HepG2 (cell line): ENCODE results near the gene AGT. TPM values are rescaled to one million over a fixed set of nuclear protein-coding genes. Genes with fewer than 3 reads are reported as not detected.

Experiments used
- ATAC-seq: fragments of 200-7000 bp; cut with Tn5 transposase; 3 replicates; pipeline ENCODE4 v1.9.1; 2020; ENCODE audit warnings: mild to moderate bottlenecking, moderate library complexity
- BruUV-seq: library from RNA; stranded (reverse); fragments of 400-500 nt; replicated peaks from 2 replicates; lab custom pipeline; 2021; lab: Mats Ljungman, UMichigan
- CTCF ChIA-PET: fragments of 300-600 bp; formaldehyde crosslinking; extraction: SDS; loops from one replicate; lab custom pipeline; 2021; ENCODE audit warnings: low total read pairs, inconsistent platforms, low intra/inter-chr PET ratio; lab: Yijun Ruan, JAX
- POLR2A ChIA-PET: fragments of 350-600 bp; sonication (Branson Sonifier 250); formaldehyde crosslinking; loops from one replicate; lab custom pipeline; 2020; ENCODE audit warnings: antibody characterized with exemption, inconsistent platforms; lab: Yijun Ruan, JAX
- DNase-seq: peaks from one replicate; pipeline ENCODE4 v3.0.0-alpha.2; 2015; ENCODE audit warnings: low spot score
- FAIRE-seq: peaks from 3 replicates; lab custom pipeline; 2011; peaks lifted over from hg19 to GRCh38; lab: Jason Lieb, UNC
- H2AFZ ChIP-seq: one replicate; pipeline ENCODE4 v1.6.1; 2011; ENCODE audit warnings: low read length, inconsistent platforms
- H3K27ac ChIP-seq: fragments of 300-600 bp; 3 replicates; pipeline ENCODE4 v1.8.0; 2011; ENCODE audit warnings: mixed run types, mild to moderate bottlenecking, mixed read lengths, low read length, inconsistent platforms; ENCODE audit not compliant: insufficient read depth; ENCODE audit errors: extremely low read length
- H3K27me3 ChIP-seq, 2 experiments: fragments of 200-600 bp in 1 of 2; 2 replicates in 1 of 2; 3 replicates in 1 of 2; pipeline versions ENCODE4 v1.6.0 to v1.8.0; 2011; ENCODE audit warnings: low read length in 2 of 2, mild to moderate bottlenecking in 2 of 2, moderate library complexity in 2 of 2, inconsistent platforms in 1 of 2; ENCODE audit not compliant: insufficient read depth in 2 of 2, control insufficient read depth in 1 of 2
- H3K36me3 ChIP-seq, 2 experiments: fragments of 200-600 bp in 1 of 2; replicated peaks in 1 of 2; 2 replicates in 1 of 2; 3 replicates in 1 of 2; pipeline versions ENCODE4 v1.5.1 to v1.8.0; 2011; ENCODE audit warnings: low read length in 2 of 2, inconsistent platforms in 1 of 2; ENCODE audit not compliant: insufficient read depth in 2 of 2, control insufficient read depth in 1 of 2
- H3K4me1 ChIP-seq: 2 replicates; pipeline ENCODE4 v1.5.1; 2012; ENCODE audit warnings: low read length, inconsistent platforms; ENCODE audit not compliant: insufficient read depth
- H3K4me2 ChIP-seq: 2 replicates; pipeline ENCODE4 v1.6.0; 2011; ENCODE audit warnings: low read depth, low read length, inconsistent platforms
- H3K4me3 ChIP-seq, 3 experiments: fragments of 200-600 bp in 1 of 3; sonication (generic), shearing (Covaris generic) in 1 of 3; replicated peaks in 1 of 3; 2 replicates each; pipeline ENCODE4 v1.5.1; 2011 to 2016; ENCODE audit warnings: low read length in 3 of 3, inconsistent platforms in 2 of 3, low read depth in 2 of 3, mild to moderate bottlenecking in 2 of 3, control low read depth in 1 of 3, mixed read lengths in 1 of 3; ENCODE audit not compliant: insufficient read depth in 1 of 3
- H3K79me2 ChIP-seq: one replicate; pipeline ENCODE4 v1.6.1; 2011; ENCODE audit warnings: low read length, inconsistent platforms; ENCODE audit not compliant: insufficient read depth
- H3K9ac ChIP-seq: 2 replicates; pipeline ENCODE4 v1.6.0; 2011; ENCODE audit warnings: mild to moderate bottlenecking, low read depth, low read length, inconsistent platforms; ENCODE audit not compliant: insufficient read depth
- H3K9me3 ChIP-seq: 2 replicates; pipeline ENCODE4 v1.5.1; 2012; ENCODE audit warnings: mild to moderate bottlenecking, low read length
- H4K20me1 ChIP-seq: 2 replicates; pipeline ENCODE4 v1.6.0; 2011; ENCODE audit warnings: inconsistent platforms, mild to moderate bottlenecking, low read length, moderate library complexity; ENCODE audit not compliant: insufficient read depth
- ELF1 ChIP-seq: sonication (generic); formaldehyde crosslinking; IDR thresholded peaks from 2 replicates; pipeline ENCODE4 v1.4.0; 2020; ENCODE audit warnings: missing genetic modification reagents
- FOXA3 ChIP-seq: IDR thresholded peaks from 2 replicates; pipeline ENCODE4 v1.6.1; 2016; ENCODE audit warnings: missing genetic modification reagents, missing compliant biosample characterization
- FOXJ3 ChIP-seq: sonication (generic); formaldehyde crosslinking; IDR thresholded peaks from 2 replicates; pipeline ENCODE4 v1.4.0; 2020; ENCODE audit warnings: missing genetic modification reagents, mild to moderate bottlenecking, borderline replicate concordance
- LRRFIP1 ChIP-seq: sonication (generic); formaldehyde crosslinking; conservative IDR thresholded peaks from 2 replicates; pipeline ENCODE4 v1.4.0; 2020; ENCODE audit warnings: missing genetic modification reagents
- MTA3 ChIP-seq: sonication (generic); formaldehyde crosslinking; IDR thresholded peaks from 2 replicates; pipeline ENCODE4 v1.4.0; 2020; ENCODE audit warnings: missing genetic modification reagents
- SMARCC2 ChIP-seq: fragments of 450-650 bp; IDR thresholded peaks from 2 replicates; pipeline ENCODE4 v1.6.1; 2017; ENCODE audit warnings: antibody characterized with exemption, mild to moderate bottlenecking
- SOX5 ChIP-seq: IDR thresholded peaks from 2 replicates; pipeline ENCODE4 v1.6.1; 2016; ENCODE audit warnings: borderline replicate concordance
- ZNF280D ChIP-seq: sonication (generic); formaldehyde crosslinking; IDR thresholded peaks from 2 replicates; pipeline ENCODE4 v1.5.1; 2020; ENCODE audit warnings: mild to moderate bottlenecking, missing genetic modification reagents
- ZNF775 ChIP-seq: sonication (generic); formaldehyde crosslinking; IDR thresholded peaks from 2 replicates; pipeline ENCODE4 v1.4.0; 2020; ENCODE audit warnings: missing genetic modification reagents, mild to moderate bottlenecking, moderate library complexity, borderline replicate concordance
- ZSCAN21 ChIP-seq: sonication (generic); formaldehyde crosslinking; IDR thresholded peaks from 2 replicates; pipeline ENCODE4 v1.8.0; 2022; ENCODE audit warnings: mild to moderate bottlenecking, missing genetic modification reagents, moderate library complexity, borderline replicate concordance
- WGBS: methylation state at CpG from one replicate; pipeline ENCODE4 v1.1.6; 2017; ENCODE audit warnings: low lambda C conversion rate; 5-methylcytosine and 5-hydroxymethylcytosine counted together
- in situ Hi-C: cut with HindIII; loops from 2 replicates; pipeline ENCODE4 v1.10.0; 2017; ENCODE audit warnings: low pct_unique_long_range_greater_than_20kb; ENCODE audit not compliant: extremely low pct_ligation_motif_present
- intact Hi-C: fragments of 100-400 bp; cut with micrococcal nuclease; formaldehyde crosslinking; loops from one replicate; pipeline ENCODE4 v1.10.0; 2022; ENCODE audit not compliant: unreplicated experiment
- polyA plus RNA-seq, 8 experiments: library from polyadenylated mRNA; depleted of rRNA in 3 of 8; stranded (reverse) in 7 of 8; unstranded in 1 of 8; fragments of >200 nt; fragmentation: Illumina TruSeq in 4 of 8; extraction: Trizol in 4 of 8; gene quantifications; 2 replicates each; pipeline versions ENCODE4 v1.2.1 to v1.2.3, GENCODE V29; 2011 to 2016; ENCODE audit warnings: low read depth in 4 of 8, missing spikeins in 1 of 8, mixed read lengths in 1 of 8; ENCODE audit not compliant: insufficient read depth in 1 of 8
- total RNA-seq, 5 experiments: library from RNA; depleted of rRNA; stranded (reverse); fragments of >200 nt; fragmentation: Illumina TruSeq; extraction: Trizol; gene quantifications; 2 replicates each; pipeline ENCODE4 v1.2.3, GENCODE V29; 2016; ENCODE audit warnings: low read depth in 1 of 5
- TF ChIP-seq, protein P1 (sequence below): sonication (generic); formaldehyde crosslinking; IDR thresholded peaks from 2 replicates; pipeline ENCODE4 v1.8.0; 2022; ENCODE audit warnings: missing genetic modification reagents, mild to moderate bottlenecking, inconsistent platforms, borderline replicate concordance

The AGT gene
- total and polyA plus RNA-seq, 2 of the 13 experiments (the other 11 are each of a cell fraction or from before 2014, with no cell fraction given): 892 to 2,071 TPM

DNA sequence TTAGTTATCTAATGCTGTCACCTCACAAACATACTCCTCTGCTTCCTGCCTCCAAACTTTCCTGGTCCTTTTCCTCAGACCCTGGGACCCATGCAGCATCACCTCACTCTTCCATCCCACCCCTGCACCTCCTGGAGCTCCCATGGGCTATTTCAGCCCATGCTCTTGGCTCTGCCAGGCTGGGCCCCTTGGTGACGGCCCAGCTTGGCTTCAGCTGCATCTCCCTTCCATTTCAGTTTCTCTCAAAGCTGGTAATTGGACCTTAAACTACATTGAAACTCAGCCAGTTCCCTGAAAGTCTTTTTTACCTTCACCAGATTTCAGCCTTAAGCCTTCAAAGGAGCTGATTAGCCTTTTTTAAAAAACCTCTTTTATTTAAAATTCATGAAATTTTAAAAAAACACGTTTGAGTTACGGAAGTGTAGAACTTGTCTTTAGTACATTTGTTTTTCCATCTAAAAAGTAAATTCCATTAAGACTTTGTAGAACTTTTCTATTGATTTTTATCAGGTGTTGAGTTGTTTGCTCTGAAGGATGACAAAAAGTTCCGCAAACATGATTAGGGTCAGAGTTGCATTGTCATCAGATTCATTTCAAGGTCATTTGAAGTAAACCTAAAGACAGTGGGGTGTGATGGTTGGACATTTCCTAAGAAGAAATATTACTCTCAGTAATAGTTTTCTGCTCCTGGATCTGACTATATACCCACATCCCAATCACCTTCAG, 33.5 kb downstream of the AGT start (continued):
- no peak for TF ChIP-seq ZNF280D
- TF ChIP-seq FOXJ3 (CRISPR knock-in tag): peak; percentile 35; the same call in 1 of the 2 replicates
- TF ChIP-seq SOX5 (CRISPR knock-in tag): peak; percentile 92; the same call in 1 of the 2 replicates
- TF ChIP-seq FOXA3 (CRISPR knock-in tag): peak; percentile 80

DNA sequence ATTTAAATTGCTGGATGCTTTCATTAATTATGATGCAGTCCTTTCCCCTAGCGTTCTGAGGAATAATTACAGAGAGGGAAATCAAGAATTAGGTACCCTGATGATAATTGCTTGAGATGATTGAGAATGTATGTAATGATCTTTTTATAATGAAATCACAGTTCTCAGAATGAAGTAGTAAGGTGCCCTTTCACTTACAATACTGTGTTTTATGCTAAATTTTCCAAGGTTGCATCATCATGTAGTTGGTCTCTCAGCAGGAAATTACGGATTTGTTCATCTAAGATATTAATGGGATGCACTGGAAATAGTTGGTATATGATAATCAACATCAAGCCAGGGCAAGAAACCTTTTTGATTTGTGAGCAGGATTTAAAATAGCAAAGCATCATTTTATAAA, 34.1 kb downstream of the AGT start:
- intact Hi-C loops: loop anchor here (2.0 kb wide), 2 partner anchors 23 to 47 kb away; no protein-coding TSS in a partner anchor
- POLR2A ChIA-PET: interaction anchor here (0.8 to 3.0 kb wide), 5 partner anchors 22 to 38 kb away, joined by 3 to 14 read pairs (median 5); partner anchors contain the start of gene AGT
- no peak for TF ChIP-seq MTA3 (CRISPR knock-in tag)
- TF ChIP-seq SMARCC2: no peak
- TF ChIP-seq, protein P1, sequence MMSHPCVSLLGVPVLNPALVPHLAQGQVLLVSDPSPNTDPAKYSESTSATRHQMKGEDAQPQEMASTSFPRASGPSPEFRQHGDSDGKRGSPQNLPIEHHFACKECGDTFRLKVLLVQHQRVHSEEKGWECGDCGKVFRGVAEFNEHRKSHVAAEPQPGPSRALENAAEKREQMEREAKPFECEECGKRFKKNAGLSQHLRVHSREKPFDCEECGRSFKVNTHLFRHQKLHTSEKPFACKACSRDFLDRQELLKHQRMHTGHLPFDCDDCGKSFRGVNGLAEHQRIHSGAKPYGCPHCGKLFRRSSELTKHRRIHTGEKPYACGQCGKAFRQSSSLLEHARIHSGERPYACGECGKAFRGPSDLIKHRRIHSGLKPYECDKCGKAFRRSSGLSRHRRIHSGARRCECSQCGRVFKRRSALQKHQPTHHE (CRISPR knock-in tag): no peak
- TF ChIP-seq LRRFIP1 (CRISPR knock-in tag): no peak
- no peak for TF ChIP-seq ZSCAN21
- no peak for TF ChIP-seq ELF1 (CRISPR knock-in tag)
- TF ChIP-seq ZNF280D: no peak
- no peak for TF ChIP-seq ZNF775 (CRISPR knock-in tag)

More for the DNA sequence above, 34.1 kb downstream of the AGT start:
- WGBS: 95% methylated on average over 2 of the region's 2 CpGs
- Histone ChIP-seq H3K9ac (no peak overlapping the region), H2AFZ (no peak overlapping the region), H4K20me1 (no peaks in the 10 kb centered on the region), H3K27ac (no peak overlapping the region), H3K4me3 (no peak overlapping the region), H3K9me3 (no peaks in the 10 kb centered on the region), H3K4me2 (peak overlapping the region; percentile 59; the same call in 1 of the 2 replicates), H3K36me3 (peaks cover 19 to 65% of the 10 kb centered on the region in 2 experiments), H3K79me2 (no peaks in the 10 kb centered on the region), H3K4me1 (peaks cover 40% of the 10 kb centered on the region), H3K27me3 (no peaks in the 10 kb centered on the region)
- ATAC-seq: no peak
- BruUV-seq: no TSS peak
- no peak for FAIRE-seq
- no peak for DNase-seq
- CTCF ChIA-PET: no interaction called here
- in situ Hi-C loops: no loop called here
